ENCODE data around the gene AGRN.

DNA sequence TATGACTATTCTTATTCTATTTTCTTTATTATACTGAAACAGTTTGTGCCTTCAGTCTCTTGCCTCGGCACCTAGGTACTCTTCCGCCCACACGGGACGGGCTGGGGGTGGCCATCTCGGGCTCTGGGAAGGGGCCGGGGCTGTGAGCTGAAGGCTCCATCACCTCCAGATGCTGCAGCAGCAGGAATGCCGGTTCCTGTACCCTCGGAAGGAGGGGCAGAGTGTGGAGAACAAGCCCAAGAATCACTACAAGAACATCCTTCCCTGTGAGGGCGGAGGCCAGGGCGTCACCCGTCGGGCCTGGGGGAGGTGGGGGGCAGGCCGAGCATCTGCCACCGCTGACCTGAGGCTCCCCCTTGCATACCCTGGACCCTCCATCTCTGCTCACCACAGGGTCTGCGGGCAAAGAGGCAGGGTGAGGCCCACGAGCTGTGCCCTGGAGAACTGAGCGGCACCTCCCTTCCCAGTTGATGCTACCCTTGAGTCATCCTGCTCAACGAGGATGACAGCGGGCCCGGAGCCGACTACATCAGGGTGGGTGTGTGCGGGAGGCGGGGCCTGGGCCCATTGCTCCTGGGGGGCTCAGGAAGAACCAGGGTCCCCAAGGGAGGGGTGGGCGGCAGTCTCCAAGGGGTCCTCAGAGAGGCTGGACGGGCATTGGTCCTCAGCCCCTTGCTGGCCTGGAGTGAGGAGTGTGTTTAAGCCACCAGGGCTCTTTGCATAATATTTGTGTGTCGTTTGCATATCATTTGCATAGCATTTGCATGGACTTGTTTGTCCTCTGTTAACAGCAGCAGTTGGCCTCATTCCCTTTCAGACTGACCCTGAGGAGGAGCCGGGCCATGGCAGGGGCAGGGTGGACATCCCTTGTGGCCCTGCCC, 46.7 kb downstream of the AGRN start:
- TF ChIP-seq PATZ1 (CRISPR knock-in tag; IDR thresholded peaks at IDR 0.05; ENCODE audit: borderline replicate concordance) (no peak), ARNTL (CRISPR knock-in tag; IDR thresholded peaks at IDR 0.05; ENCODE audit: borderline replicate concordance, low read depth) (no peak), CREB5 (CRISPR knock-in tag; IDR thresholded peaks at IDR 0.05; ENCODE audit: low read depth) (no peak), SNAI2 (CRISPR knock-in tag; IDR thresholded peaks at IDR 0.05) (no peak), ZFP3 (CRISPR knock-in tag; IDR thresholded peaks at IDR 0.05) (no peak), BACH2 (CRISPR knock-in tag; IDR thresholded peaks at IDR 0.05; ENCODE audit: borderline replicate concordance) (no peak), ZNF565 (CRISPR knock-in tag; conservative IDR thresholded peaks at IDR 0.05; ENCODE audit: low read depth) (no peak), RARB (CRISPR knock-in tag; IDR thresholded peaks at IDR 0.05) (no peak)
- TF ChIP-seq, protein P1, sequence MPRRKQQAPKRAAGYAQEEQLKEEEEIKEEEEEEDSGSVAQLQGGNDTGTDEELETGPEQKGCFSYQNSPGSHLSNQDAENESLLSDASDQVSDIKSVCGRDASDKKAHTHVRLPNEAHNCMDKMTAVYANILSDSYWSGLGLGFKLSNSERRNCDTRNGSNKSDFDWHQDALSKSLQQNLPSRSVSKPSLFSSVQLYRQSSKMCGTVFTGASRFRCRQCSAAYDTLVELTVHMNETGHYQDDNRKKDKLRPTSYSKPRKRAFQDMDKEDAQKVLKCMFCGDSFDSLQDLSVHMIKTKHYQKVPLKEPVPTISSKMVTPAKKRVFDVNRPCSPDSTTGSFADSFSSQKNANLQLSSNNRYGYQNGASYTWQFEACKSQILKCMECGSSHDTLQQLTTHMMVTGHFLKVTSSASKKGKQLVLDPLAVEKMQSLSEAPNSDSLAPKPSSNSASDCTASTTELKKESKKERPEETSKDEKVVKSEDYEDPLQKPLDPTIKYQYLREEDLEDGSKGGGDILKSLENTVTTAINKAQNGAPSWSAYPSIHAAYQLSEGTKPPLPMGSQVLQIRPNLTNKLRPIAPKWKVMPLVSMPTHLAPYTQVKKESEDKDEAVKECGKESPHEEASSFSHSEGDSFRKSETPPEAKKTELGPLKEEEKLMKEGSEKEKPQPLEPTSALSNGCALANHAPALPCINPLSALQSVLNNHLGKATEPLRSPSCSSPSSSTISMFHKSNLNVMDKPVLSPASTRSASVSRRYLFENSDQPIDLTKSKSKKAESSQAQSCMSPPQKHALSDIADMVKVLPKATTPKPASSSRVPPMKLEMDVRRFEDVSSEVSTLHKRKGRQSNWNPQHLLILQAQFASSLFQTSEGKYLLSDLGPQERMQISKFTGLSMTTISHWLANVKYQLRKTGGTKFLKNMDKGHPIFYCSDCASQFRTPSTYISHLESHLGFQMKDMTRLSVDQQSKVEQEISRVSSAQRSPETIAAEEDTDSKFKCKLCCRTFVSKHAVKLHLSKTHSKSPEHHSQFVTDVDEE (CRISPR knock-in tag; IDR thresholded peaks at IDR 0.05): no peak

Measured in SK-N-SH treated with all-trans-retinoic acid at 6 μM for 48 hours (cell line).